DMS79 treated with DMSO at 0.1 percent for 48 hours (cell line): Measurements from ENCODE around the gene GRHL1.
"Not testable (repeated sequence)": the region's sequence is repeated elsewhere in the genome, so short reads cannot be mapped to it uniquely, and the experiment has no call there.

Source experiments
- DNase-seq: peaks from one replicate; lab custom pipeline; 2025; lab: John Stamatoyannopoulos, UW

GRHL1 gene

GRCh38 chr2:10026940-10027569, 75.6 kb downstream of the GRHL1 start:
- no peak for DNase-seq

- no peak for DNase-seq
Observed at GRCh38 chr2:10027660-10028330, 76.3 kb downstream of the GRHL1 start.

DNA sequence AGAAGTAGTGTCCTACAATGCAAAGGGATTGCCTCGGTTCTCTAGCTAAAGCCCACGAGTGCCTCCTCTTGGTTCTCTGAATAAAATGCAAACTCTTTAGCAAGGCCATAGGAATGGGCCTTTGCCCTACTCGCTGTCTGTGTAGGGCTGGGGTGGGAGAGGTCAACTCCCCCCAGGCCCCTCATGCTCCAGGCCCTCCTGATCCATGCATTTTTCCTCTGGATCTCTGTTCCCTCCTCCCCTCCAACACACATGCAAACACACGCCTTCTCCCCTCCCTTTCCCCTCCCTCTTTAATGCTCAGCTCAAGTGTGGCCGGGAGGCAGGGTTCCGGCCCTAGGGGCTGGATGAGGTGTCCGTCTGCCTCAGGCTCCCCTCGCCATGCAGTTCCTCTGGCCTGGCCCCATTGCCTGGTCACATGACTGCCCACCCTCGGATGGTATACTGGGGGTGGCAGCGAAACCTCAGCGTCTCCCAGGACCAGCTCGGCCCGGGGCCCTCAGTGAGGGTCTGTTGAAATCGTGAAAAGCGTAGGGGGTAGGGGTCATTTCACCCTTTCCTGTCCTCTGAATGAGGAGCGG, 77.0 kb downstream of the GRHL1 start:
- no peak for DNase-seq

GRCh38 chr2:10028988-10029874, 77.7 kb downstream of the GRHL1 start:
- DNase-seq, result no peak

DNA sequence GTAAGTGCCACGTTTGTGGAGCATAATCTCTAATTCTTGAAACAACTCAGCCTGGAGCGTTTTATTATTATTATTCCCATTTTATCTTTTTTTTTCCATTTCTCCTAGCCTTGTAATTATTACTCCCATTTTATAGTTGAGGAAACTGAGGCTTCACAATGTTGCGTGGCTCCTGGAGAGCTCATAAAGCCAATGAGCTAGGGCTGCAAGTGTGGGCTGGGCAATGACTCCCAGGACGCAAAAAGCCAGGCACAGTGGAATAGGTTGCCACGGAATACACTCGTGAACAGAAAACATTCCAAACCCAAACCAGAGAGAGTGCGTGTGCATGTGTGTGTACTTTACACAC, 78.4 kb downstream of the GRHL1 start:
- no peak for DNase-seq

DNA sequence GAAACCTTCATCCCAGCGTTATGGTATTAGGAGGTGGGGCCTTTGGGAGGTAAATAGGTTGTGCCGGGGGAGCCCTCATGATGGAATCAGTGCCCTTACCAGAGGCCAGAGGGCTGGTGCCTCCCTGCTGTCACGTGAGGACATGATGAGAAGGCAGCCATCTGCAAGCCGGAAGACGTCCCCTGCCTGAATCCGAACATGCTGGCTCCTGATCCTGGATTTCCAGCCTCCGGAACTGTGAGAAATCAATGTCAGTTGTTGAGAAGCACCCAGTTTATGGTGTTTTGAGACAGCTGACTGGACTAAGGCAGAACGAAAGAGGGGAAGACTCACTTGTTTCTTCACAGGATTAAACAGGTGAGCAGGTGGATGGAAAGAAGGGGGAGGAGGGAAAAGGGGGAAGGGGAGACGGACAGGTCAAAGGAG, 78.8 kb downstream of the GRHL1 start:
- no peak for DNase-seq

GRCh38 chr2:10030798-10031197, 79.3 kb downstream of the GRHL1 start:
- DNase-seq, result not testable (repeated sequence)

DNA sequence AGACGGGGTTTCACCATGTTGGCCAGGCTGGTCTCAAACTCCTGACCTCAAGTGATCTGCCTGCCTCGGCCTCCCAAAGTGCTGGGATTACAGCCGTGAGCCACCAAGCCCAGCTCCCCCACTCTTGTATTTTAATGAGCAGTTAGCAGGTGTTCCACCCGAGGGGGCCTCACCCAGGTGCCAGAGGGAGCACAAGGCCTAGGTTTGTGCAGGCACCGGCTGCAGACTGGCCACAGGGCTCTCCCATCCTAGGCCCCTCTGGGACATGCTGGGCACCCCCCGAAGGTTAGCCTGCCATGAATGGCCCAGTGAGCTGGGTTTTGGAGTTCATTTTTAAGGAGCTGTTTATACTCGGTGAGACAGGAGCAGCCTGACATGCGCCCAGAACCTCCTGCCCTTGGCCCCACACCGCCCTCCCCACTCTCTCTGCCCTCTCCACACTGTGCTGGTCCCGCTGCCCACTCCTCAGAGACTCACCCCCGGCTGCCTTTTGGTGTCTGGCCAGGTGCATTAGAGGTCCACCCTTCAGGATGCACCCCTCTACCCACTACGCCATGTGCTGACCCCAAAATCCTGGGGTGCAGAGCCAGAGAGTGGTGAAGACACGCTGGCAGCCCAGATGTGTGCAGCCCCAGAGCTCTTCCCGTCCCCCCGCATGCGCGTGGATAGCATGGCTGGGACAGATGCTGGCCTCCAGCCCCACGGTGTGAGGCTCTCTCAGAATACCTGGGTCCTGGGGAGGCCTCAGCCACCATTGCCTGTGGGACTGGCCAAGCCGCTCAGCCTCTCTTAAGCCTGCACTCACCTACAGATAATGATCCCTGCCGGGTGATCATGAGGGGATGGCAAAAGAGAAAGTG, 80.6 kb downstream of the GRHL1 start:
- DNase-seq, result no peak

DNA sequence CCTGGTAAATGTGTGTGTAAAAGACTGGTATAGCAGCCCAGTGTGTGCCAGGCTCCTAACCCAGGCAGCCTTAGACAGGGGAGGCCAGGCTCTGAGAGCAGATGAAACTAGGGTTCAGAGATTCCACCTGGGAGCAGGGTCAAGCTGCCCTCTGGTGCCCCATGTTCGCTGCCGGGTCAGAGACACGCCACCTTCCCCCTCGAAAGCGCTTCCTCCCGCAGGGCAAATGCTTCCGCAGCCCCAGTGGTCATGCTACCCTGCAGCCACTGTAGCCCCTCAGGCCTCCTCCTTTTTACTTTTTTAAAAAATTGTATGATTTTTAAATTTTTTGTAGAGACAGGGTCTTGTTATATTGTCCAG, 81.2 kb downstream of the GRHL1 start:
- no peak for DNase-seq

GRCh38 chr2:10033251-10034006, 81.9 kb downstream of the GRHL1 start:
- no peak for DNase-seq

- no peak for DNase-seq
Observed at GRCh38 chr2:10034333-10035052, 83.0 kb downstream of the GRHL1 start.

- DNase-seq, result no peak
Observed at GRCh38 chr2:10035053-10035422, 83.5 kb downstream of the GRHL1 start.

DNA sequence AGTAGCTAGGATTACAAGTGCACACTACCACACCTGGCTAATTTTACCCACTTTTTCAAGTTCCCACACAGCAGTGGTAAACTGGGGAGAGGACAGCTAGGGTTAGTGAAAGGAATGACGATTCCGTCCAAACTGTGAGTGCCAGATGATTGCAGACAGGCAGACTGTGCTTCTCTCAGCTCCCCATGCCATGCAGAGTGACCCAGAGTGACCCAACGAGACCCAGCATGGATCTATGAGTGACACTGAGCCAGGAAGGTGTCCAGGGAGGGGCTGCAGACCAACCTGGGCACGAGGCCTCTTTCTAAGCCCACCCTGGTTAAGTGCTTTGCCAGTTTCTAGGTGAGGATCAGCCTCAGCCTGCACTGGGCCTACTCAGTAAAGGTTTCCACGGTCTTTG, 84.1 kb downstream of the GRHL1 start:
- no peak for DNase-seq

- peak; percentile 14 for DNase-seq
Observed at GRCh38 chr2:10036095-10036884, 84.8 kb downstream of the GRHL1 start.

DNA sequence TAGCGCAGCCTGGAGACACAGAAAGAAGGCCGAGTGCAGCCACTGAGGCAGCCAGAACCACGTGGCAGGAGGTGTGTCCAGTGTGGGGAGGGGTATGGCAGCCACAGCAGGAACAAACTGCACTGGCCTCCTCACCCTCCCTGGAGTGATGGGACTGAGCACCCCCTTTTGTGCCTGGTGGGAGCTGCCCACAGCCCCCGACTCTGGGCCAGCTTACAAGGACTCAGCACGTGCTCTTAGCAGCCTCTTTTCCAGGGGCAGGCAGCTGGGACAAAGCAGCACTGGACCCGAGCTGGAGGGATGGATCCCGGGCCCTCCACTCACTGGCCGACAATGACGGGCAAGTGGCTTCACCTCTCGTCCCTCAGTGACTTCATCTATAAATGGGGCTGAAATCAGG, 86.6 kb downstream of the GRHL1 start:
- DNase-seq, result no peak

- no peak for DNase-seq
Observed at GRCh38 chr2:10038716-10039115, 87.2 kb downstream of the GRHL1 start.

DNA sequence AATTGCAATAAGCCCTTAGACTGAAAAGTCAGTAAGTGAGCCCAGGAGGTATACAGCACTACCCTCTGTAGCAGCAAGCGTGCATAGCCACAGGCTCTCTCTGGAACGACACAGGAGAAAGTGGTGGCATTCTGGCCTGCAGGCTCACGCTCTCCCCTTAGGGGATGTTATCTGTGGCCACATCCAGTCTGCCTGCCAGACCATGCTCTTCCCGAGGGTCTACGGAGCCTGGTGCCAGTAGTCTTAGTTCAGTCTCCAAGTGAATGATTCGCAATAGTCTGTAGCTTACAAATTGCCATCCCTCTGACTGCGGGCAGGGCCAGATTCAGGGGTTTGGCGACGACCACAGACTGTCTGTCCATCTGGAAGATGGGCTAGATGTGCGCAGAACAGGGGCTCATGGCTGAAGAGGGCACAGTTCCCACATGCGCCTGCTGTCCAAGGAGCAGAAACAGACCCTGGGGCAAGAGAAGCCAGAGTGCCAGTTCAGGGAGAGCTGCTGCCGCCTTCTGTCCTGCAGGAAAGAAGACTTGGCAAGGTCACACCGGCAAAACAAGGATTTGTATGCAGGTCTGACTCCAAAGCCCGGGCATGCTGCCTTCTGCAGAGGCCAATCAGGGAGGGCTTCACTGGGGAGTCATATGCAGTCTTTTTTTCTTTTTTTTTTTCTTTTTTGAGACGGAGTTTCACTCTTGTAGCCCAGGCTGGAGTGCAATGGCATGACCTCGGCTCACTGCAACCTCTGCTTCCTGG, 88.3 kb downstream of the GRHL1 start:
- DNase-seq, result no peak

- DNase-seq, result no peak
Observed at GRCh38 chr2:10041711-10042110, 90.2 kb downstream of the GRHL1 start.
